ENCODE data around the gene PAFAH2. TPM values are rescaled to one million over a fixed set of nuclear protein-coding genes. Genes with fewer than 3 reads are reported as not detected.
"Not testable (repeated sequence)": the region's sequence is repeated elsewhere in the genome, so short reads cannot be mapped to it uniquely, and the experiment has no call there.

PAFAH2 gene
- total RNA-seq, 1 donor from 2014 or later, result 18.0 TPM

- DNase-seq (ENCODE audit: low read depth), result no peak
Measured at GRCh38 chr1:25933479-25934365, 64.1 kb downstream of the PAFAH2 start.

- DNase-seq (ENCODE audit: low read depth), result not testable (repeated sequence)
Measured at GRCh38 chr1:25932811-25933400, 65.0 kb downstream of the PAFAH2 start.

GRCh38 chr1:25932321-25932720, 65.5 kb downstream of the PAFAH2 start:
- DNase-seq (ENCODE audit: low read depth), result no peak

GRCh38 chr1:25929016-25929415, 68.8 kb downstream of the PAFAH2 start:
- DNase-seq (ENCODE audit: low read depth), result no peak

- DNase-seq (ENCODE audit: low read depth), result peak; percentile 73
Measured at GRCh38 chr1:25927521-25928265, 70.2 kb downstream of the PAFAH2 start.

- DNase-seq (ENCODE audit: low read depth), result no peak
Measured at GRCh38 chr1:25926731-25927496, 70.9 kb downstream of the PAFAH2 start.

- no peak for DNase-seq (ENCODE audit: low read depth)
Measured at GRCh38 chr1:25924454-25924853, 73.4 kb downstream of the PAFAH2 start.

GRCh38 chr1:25922971-25923552, 74.8 kb downstream of the PAFAH2 start:
- peak; percentile 61 for DNase-seq (ENCODE audit: low read depth)

GRCh38 chr1:25922056-25922970, 75.5 kb downstream of the PAFAH2 start:
- peak; percentile 85 for DNase-seq (ENCODE audit: low read depth)

- no peak for DNase-seq (ENCODE audit: low read depth)
Measured at GRCh38 chr1:25918615-25919014, 79.2 kb downstream of the PAFAH2 start.

- DNase-seq (ENCODE audit: low read depth), result peak; percentile 89
Measured at GRCh38 chr1:25917996-25918395, 79.9 kb downstream of the PAFAH2 start.

GRCh38 chr1:25916460-25916859, 81.4 kb downstream of the PAFAH2 start:
- DNase-seq (ENCODE audit: low read depth), result no peak

GRCh38 chr1:25914074-25914995, 83.5 kb downstream of the PAFAH2 start:
- DNase-seq (ENCODE audit: low read depth), result peak; percentile 63

- no peak for DNase-seq (ENCODE audit: low read depth)
Measured at GRCh38 chr1:25913206-25913605, 84.7 kb downstream of the PAFAH2 start.

- peak; percentile 62 for DNase-seq (ENCODE audit: low read depth)
Measured at GRCh38 chr1:25912076-25912831, 85.6 kb downstream of the PAFAH2 start.

GRCh38 chr1:25911162-25911561, 86.7 kb downstream of the PAFAH2 start:
- DNase-seq (ENCODE audit: low read depth), result no peak

Measured in myocyte (in vitro differentiated cells).